Right atrium auricular region (tissue), 2 donors: ENCODE measurements around the gene CLDND1. TPM values are rescaled to one million over a fixed set of nuclear protein-coding genes. Genes with fewer than 3 reads are reported as not detected.

Source experiments
- DNase-seq: peaks from one replicate; pipeline ENCODE4 v3.0.0-alpha.2; 2019; ENCODE audit warnings: low spot score
- H3K27ac ChIP-seq, 2 donors: fragments of 200-600 bp; sonication (generic); 1 replicate in 1 of 2; 2 replicates in 1 of 2; pipeline ENCODE4 v1.5.1; 2016 to 2019
- H3K27me3 ChIP-seq, 2 donors: fragments of 200-600 bp; sonication (generic); one replicate each; pipeline versions ENCODE4 v1.5.1 to v1.6.0; 2017 to 2019
- H3K36me3 ChIP-seq: fragments of 200-600 bp; sonication (generic); one replicate; pipeline ENCODE4 v1.5.1; 2016
- H3K4me1 ChIP-seq, 2 donors: fragments of 200-600 bp; sonication (generic); one replicate each; pipeline versions ENCODE4 v1.5.1 to v1.6.0; 2017 to 2019
- H3K4me3 ChIP-seq, 2 donors: fragments of 200-600 bp; sonication (generic); 1 replicate in 1 of 2; 2 replicates in 1 of 2; pipeline ENCODE4 v1.5.1; 2017 to 2019; ENCODE audit warnings: mild to moderate bottlenecking in 1 of 2, moderate library complexity in 1 of 2
- H3K9me3 ChIP-seq, 2 donors: fragments of 200-600 bp; sonication (generic); one replicate each; pipeline ENCODE4 v1.5.1; 2019
- total RNA-seq, 2 donors: library from RNA; depleted of rRNA; stranded (reverse); fragments of >200 nt; gene quantifications; one replicate each; pipeline ENCODE4 v1.1.0, GENCODE V29; 2016
- TF ChIP-seq, protein P1 (sequence below), 2 donors: fragments of 200-600 bp; sonication (generic); IDR thresholded peaks; one replicate each; pipeline ENCODE4 v1.5.1; 2019; ENCODE audit warnings: antibody characterized with exemption in 2 of 2

The CLDND1 gene
- total RNA-seq, 2 donors from 2014 or later = 138 to 152 TPM

DNA sequence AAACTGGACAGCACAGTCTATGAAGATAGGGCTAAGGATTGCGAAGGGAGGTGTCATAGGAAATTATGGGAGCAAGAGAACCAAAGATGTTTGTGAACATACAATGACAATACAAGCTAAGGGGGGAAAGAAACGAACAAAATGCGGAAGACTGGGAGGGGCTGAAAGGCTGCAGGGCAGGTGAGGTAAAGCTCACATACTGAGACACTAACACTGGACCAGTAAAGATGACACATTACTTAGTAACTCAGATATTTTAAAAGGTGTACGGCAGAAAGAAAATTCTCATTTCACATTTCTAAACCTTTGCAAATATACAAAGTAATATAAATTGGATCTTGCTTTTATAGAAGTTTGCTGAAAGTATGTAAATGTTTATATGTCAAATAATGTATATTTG, 10.1 kb downstream of the CLDND1 start:
- H3K9me3 ChIP-seq = no peaks in the 10 kb centered on the region
- H3K27ac ChIP-seq = no peak overlapping the region
- no peak for DNase-seq
- peaks cover 18% of the 10 kb centered on the region for H3K36me3 ChIP-seq
- TF ChIP-seq, protein P1, sequence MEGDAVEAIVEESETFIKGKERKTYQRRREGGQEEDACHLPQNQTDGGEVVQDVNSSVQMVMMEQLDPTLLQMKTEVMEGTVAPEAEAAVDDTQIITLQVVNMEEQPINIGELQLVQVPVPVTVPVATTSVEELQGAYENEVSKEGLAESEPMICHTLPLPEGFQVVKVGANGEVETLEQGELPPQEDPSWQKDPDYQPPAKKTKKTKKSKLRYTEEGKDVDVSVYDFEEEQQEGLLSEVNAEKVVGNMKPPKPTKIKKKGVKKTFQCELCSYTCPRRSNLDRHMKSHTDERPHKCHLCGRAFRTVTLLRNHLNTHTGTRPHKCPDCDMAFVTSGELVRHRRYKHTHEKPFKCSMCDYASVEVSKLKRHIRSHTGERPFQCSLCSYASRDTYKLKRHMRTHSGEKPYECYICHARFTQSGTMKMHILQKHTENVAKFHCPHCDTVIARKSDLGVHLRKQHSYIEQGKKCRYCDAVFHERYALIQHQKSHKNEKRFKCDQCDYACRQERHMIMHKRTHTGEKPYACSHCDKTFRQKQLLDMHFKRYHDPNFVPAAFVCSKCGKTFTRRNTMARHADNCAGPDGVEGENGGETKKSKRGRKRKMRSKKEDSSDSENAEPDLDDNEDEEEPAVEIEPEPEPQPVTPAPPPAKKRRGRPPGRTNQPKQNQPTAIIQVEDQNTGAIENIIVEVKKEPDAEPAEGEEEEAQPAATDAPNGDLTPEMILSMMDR (IDR thresholded peaks at IDR 0.05) = no peak
- H3K4me3 ChIP-seq = no peak overlapping the region
- no peaks in the 10 kb centered on the region for H3K4me1 ChIP-seq
- no peaks in the 10 kb centered on the region for H3K27me3 ChIP-seq

GRCh38 chr3:98508582-98508981, 14.1 kb downstream of the CLDND1 start:
- DNase-seq = no peak
- TF ChIP-seq, protein P1 (IDR thresholded peaks at IDR 0.05) = no peak
- Histone ChIP-seq H3K9me3 (no peaks in the 10 kb centered on the region), H3K27ac (no peak overlapping the region), H3K4me1 (no peaks in the 10 kb centered on the region), H3K4me3 (no peak overlapping the region), H3K36me3 (peaks cover 9% of the 10 kb centered on the region), H3K27me3 (no peaks in the 10 kb centered on the region)

DNA sequence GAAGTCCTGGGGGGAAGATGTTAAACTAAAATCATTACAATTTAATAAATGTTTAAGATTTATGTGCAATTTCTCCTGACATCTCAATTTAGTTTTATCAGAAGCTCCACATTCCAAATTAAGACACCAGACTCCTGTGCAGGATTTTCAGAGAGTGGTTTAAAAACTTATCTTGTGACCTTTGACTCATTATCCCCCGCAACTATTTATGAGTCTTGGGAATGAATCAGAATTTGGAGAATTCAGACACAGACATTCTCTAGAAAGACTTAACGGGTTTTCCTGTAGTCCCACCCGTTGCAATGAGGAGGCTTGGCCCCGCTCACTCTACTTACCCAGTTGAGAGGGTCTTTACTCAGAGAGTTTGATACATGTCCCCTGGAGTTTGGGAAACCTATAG, 18.2 kb downstream of the CLDND1 start:
- H3K27ac ChIP-seq = no peak overlapping the region
- no peaks in the 10 kb centered on the region for H3K36me3 ChIP-seq
- TF ChIP-seq, protein P1 (IDR thresholded peaks at IDR 0.05) = no peak
- no peaks in the 10 kb centered on the region for H3K9me3 ChIP-seq
- no peaks in the 10 kb centered on the region for H3K4me1 ChIP-seq
- H3K27me3 ChIP-seq = no peaks in the 10 kb centered on the region
- DNase-seq = no peak
- H3K4me3 ChIP-seq = no peak overlapping the region

DNA sequence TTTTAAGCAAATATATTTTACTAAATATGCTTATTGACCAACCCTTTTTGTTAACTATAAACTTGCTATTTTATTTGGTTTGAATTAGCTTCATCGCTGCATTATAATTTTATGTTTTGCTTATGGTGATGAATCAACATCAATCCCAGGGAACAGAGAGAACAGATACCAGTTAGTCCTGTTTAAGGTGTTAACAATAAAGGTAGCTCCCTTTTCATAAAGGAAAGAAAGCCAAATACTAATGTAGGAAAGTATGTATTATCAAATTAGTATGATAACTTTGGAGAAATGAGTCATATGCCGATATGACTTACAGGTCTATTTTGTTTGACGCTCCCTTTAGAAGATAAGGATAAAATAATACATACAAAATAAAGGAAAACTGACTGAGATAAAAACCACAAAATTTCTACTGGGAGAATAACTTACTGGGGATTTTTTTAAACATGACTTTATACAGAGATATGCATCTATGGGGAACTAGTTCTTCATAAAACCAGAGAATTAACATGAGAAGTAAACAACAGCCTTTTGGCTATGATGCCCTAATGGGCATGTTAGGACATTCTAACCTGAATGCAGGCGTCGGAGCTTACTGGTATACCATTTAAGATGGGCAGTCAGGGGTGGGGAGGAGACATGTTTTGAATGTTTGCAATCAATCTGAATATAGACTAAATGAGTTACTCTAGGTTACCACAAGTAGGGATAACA, 20.7 kb downstream of the CLDND1 start:
- no peaks in the 10 kb centered on the region for H3K36me3 ChIP-seq
- H3K4me3 ChIP-seq = no peak overlapping the region
- DNase-seq = no peak
- no peak overlapping the region for H3K27ac ChIP-seq
- H3K27me3 ChIP-seq = no peaks in the 10 kb centered on the region
- TF ChIP-seq, protein P1 (IDR thresholded peaks at IDR 0.05) = no peak
- no peaks in the 10 kb centered on the region for H3K4me1 ChIP-seq
- H3K9me3 ChIP-seq = no peaks in the 10 kb centered on the region

GRCh38 chr3:98501270-98501669, 21.4 kb downstream of the CLDND1 start:
- Histone ChIP-seq H3K9me3 (no peaks in the 10 kb centered on the region), H3K36me3 (no peaks in the 10 kb centered on the region), H3K27me3 (no peaks in the 10 kb centered on the region), H3K4me3 (no peak overlapping the region), H3K4me1 (no peaks in the 10 kb centered on the region), H3K27ac (no peak overlapping the region)
- TF ChIP-seq, protein P1 (IDR thresholded peaks at IDR 0.05) = no peak
- DNase-seq = no peak

- Histone ChIP-seq H3K4me1 (no peaks in the 10 kb centered on the region), H3K27me3 (no peaks in the 10 kb centered on the region), H3K9me3 (no peaks in the 10 kb centered on the region), H3K4me3 (no peak overlapping the region), H3K36me3 (no peaks in the 10 kb centered on the region), H3K27ac (no peak overlapping the region)
- TF ChIP-seq, protein P1 (IDR thresholded peaks at IDR 0.05) = no peak
- DNase-seq = no peak
Observed at GRCh38 chr3:98500019-98500418, 22.7 kb downstream of the CLDND1 start.
